ENCODE data around the gene PRDM13. TPM values are rescaled to one million over a fixed set of nuclear protein-coding genes. Genes with fewer than 3 reads are reported as not detected.
A peak's percentile ranks its signal among the peaks of the same experiment; 100 is the strongest.

PRDM13 gene
- total and polyA plus RNA-seq, 4 experiments from 2014 or later, result not detected

DNA sequence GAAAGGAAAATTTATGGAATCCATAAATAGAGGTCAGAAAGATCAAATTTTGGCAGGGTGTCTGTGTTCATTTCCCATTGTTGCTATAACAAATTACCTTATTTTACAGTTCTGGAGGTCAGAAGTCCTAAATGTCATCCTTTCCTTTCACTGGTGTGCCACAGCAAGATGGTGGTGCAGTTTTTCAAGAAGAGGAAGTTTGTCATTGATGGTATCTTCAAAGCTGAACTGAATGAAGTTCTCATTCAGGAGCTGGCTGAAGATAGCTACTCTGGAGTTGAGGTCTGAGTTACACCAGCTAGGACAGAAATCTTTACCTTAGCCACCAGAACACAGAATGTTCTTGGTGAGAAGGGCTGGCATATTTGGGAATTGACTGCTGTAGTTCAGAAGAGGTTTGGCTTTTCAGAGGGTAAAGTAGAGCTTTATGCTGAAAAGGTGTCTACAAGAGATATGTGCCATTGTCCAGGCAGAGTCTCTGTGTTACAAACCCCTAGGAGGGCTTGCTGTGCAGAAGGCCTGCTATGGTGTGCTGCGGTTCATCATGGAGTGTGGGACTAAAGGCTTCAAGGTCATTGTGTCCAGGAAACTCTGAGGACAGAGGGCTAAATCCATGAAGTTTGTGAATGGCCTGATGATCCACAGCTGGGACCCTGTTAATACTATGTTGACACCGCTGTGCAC lies 30.9 kb upstream of the PRDM13 start:
- Histone ChIP-seq H3K27me3 (ENCODE audit: insufficient read depth, low read length) (no peaks in the 10 kb centered on the region), H3K4me3 (ENCODE audit: low read length in 2 of 2) (no peak overlapping the region), H3K36me3 (ENCODE audit: insufficient read depth, low read length) (no peaks in the 10 kb centered on the region), H3K4me1 (ENCODE audit: insufficient read depth, low read length) (no peaks in the 10 kb centered on the region), H3K9me3 (ENCODE audit: control insufficient read depth in 1 of 2, low read length in 2 of 2) (no peaks in the 10 kb centered on the region), H3K27ac (ENCODE audit: low read depth, low read length) (no peak overlapping the region)
- POLR2A ChIA-PET (ENCODE audit: partially characterized antibody), result interaction anchor here (1.3 kb wide), 1 partner anchor 13 kb away, joined by 4 read pairs; no protein-coding TSS in a partner anchor
- Mint-ChIP-seq H3K4me3 (peak overlapping the region in 1 of 8 donors; percentile 14), H3K4me1 (peaks cover 5 to 18% (median 6%) of the 10 kb centered on the region in 4 donors), H3K36me3 (no peaks in the 10 kb centered on the region), H3K27me3 (peaks cover 8 to 14% of the 10 kb centered on the region in 2 donors), H3K9me3 (no peaks in the 10 kb centered on the region), H3K27ac (no peak overlapping the region)
- DNase-seq, result no peak
- intact Hi-C loops (cut with micrococcal nuclease), result no loop called here
- CTCF ChIA-PET (ENCODE audit: partially characterized antibody), result no interaction called here

DNA sequence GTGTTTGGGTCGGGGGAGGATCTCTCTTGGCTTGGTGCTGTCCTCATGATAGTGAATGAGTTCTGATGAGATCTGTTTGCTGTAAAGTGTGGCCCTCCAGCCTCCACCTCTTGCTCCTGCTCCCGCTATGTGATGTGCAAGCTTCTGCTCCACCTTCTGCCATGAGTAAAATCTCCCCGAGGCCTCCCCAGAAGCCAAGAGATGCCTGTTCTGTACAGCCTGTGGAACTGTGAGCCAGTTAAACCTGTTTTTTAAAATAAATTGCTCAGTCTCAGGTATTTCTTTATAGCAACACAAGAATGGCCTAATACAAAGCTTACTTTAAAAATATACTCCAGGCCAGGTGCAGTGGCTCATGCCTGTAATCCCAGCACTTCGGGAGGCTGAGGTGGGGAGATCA lies 26.9 kb upstream of the PRDM13 start:
- Histone ChIP-seq H3K4me1 (ENCODE audit: insufficient read depth, low read length) (no peaks in the 10 kb centered on the region), H3K9me3 (ENCODE audit: control insufficient read depth in 1 of 2, low read length in 2 of 2) (no peaks in the 10 kb centered on the region), H3K27me3 (ENCODE audit: insufficient read depth, low read length) (no peaks in the 10 kb centered on the region), H3K27ac (ENCODE audit: low read depth, low read length) (no peak overlapping the region), H3K4me3 (ENCODE audit: low read length in 2 of 2) (no peak overlapping the region), H3K36me3 (ENCODE audit: insufficient read depth, low read length) (no peaks in the 10 kb centered on the region)
- Mint-ChIP-seq H3K36me3 (no peaks in the 10 kb centered on the region), H3K4me3 (no peak overlapping the region), H3K4me1 (peaks cover 0 to 8% (median 2%) of the 10 kb centered on the region in 4 donors), H3K27me3 (peaks cover 18 to 30% of the 10 kb centered on the region in 2 donors), H3K9me3 (no peaks in the 10 kb centered on the region), H3K27ac (no peak overlapping the region)
- POLR2A ChIA-PET (ENCODE audit: partially characterized antibody), result no interaction called here
- CTCF ChIA-PET (ENCODE audit: partially characterized antibody), result no interaction called here
- no peak for DNase-seq
- intact Hi-C loops (cut with micrococcal nuclease), result no loop called here

DNA sequence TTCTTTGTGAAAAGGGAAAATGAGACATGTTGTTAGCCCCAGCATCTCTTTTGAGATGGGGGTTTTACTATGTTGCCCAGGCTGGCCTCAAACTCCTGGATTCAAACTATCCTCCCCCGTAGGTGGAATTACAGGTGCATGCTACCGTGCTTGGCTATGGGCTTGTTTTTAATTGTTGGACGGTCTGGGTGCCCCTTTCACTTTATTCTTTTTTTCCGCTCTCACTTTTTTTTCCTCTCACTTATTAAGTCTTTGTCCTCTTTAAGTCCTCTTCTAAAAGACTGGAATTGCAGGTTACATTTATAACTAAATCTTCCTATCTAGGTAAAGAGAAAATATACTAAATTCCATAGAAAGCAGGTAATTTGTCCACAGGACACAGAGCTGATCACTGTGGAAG lies 18.8 kb upstream of the PRDM13 start:
- Mint-ChIP-seq H3K9me3 (peaks cover 0 to 2% (median 0%) of the 10 kb centered on the region in 8 donors), H3K36me3 (peaks cover 0 to 2% of the 10 kb centered on the region in 2 donors), H3K4me3 (peak overlapping the region in 2 of 8 donors; percentile 12 to 94), H3K27ac (no peak overlapping the region), H3K27me3 (peaks cover 37 to 39% of the 10 kb centered on the region in 2 donors), H3K4me1 (peaks cover 20 to 45% (median 28%) of the 10 kb centered on the region in 4 donors)
- CTCF ChIA-PET (ENCODE audit: partially characterized antibody), result interaction anchor here (0.6 to 3.5 kb wide), 11 partner anchors 12 to 163 kb away, joined by 3 to 37 read pairs (median 5); partner anchors contain the start of gene CCNC
- Histone ChIP-seq H3K27me3 (ENCODE audit: insufficient read depth, low read length) (peaks cover 35% of the 10 kb centered on the region), H3K27ac (ENCODE audit: low read depth, low read length) (no peak overlapping the region), H3K4me3 (ENCODE audit: low read length in 2 of 2) (no peak overlapping the region), H3K9me3 (ENCODE audit: control insufficient read depth in 1 of 2, low read length in 2 of 2) (no peaks in the 10 kb centered on the region), H3K4me1 (ENCODE audit: insufficient read depth, low read length) (peaks cover 37% of the 10 kb centered on the region), H3K36me3 (ENCODE audit: insufficient read depth, low read length) (no peaks in the 10 kb centered on the region)
- intact Hi-C loops (cut with micrococcal nuclease), result loop anchor here (1.0 to 2.0 kb wide), 3 partner anchors 67 to 511 kb away; no protein-coding TSS in a partner anchor
- DNase-seq, result no peak
- POLR2A ChIA-PET (ENCODE audit: partially characterized antibody), result no interaction called here

- POLR2A ChIA-PET (ENCODE audit: partially characterized antibody), result interaction anchor here (0.8 to 1.8 kb wide), 8 partner anchors 13 to 158 kb away, joined by 3 to 12 read pairs (median 4); partner anchors contain the start of gene CCNC
- peak; percentile 59 to 65 (median 61) for DNase-seq
- peaks cover 39 to 40% of the 10 kb centered on the region in 2 donors for H3K27me3 Mint-ChIP-seq
- Histone ChIP-seq H3K9me3 (ENCODE audit: control insufficient read depth in 1 of 2, low read length in 2 of 2) (no peaks in the 10 kb centered on the region), H3K27me3 (ENCODE audit: insufficient read depth, low read length) (peaks cover 36% of the 10 kb centered on the region), H3K36me3 (ENCODE audit: insufficient read depth, low read length) (no peaks in the 10 kb centered on the region), H3K4me1 (ENCODE audit: insufficient read depth, low read length) (peaks cover 37% of the 10 kb centered on the region), H3K27ac (ENCODE audit: low read depth, low read length) (no peak overlapping the region), H3K4me3 (ENCODE audit: low read length in 2 of 2) (peak overlapping the region; percentile 42 to 66)
- intact Hi-C loops (cut with micrococcal nuclease), result loop anchor here (1.0 to 2.0 kb wide), 3 partner anchors 68 to 510 kb away; no protein-coding TSS in a partner anchor
- peak overlapping the region; percentile 87 to 94 (median 90) for H3K4me3 Mint-ChIP-seq
- peak overlapping the region in 2 of 7 donors; percentile 43 to 79 for H3K27ac Mint-ChIP-seq
- H3K36me3 Mint-ChIP-seq, result peaks cover 0 to 2% of the 10 kb centered on the region in 2 donors
- H3K9me3 Mint-ChIP-seq, result peaks cover 0 to 4% (median 0%) of the 10 kb centered on the region in 8 donors
- CTCF ChIA-PET (ENCODE audit: partially characterized antibody), result interaction anchor here (0.8 to 3.5 kb wide), 18 partner anchors 11 to 413 kb away, joined by 3 to 37 read pairs (median 4); partner anchors contain the start of gene CCNC
- peaks cover 20 to 45% (median 28%) of the 10 kb centered on the region in 4 donors for H3K4me1 Mint-ChIP-seq
Observed at GRCh38 chr6:99588618-99589289, 17.9 kb upstream of the PRDM13 start.

DNA sequence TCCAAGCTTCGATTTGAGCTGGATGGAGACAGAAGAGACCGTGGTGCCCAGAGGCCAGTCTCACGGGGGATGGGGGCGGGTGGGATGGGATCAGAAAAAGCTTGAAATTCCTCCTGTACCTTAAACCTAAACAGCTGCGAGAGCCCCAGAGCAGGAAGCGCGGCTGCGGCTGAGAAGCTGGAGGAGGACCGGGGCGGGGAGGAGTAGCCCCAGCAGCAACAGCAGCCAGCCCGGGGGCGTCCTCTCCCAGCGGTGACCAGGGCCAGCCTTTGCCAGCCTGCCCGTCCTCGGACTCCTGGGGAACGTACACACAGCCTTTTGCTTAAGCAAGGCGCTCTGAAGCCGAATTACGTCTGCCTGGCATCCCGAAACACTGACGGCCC lies 17.4 kb upstream of the PRDM13 start:
- H3K9me3 Mint-ChIP-seq, result peaks cover 0 to 4% (median 0%) of the 10 kb centered on the region in 8 donors
- DNase-seq, result no peak
- H3K4me1 Mint-ChIP-seq, result peaks cover 20 to 45% (median 28%) of the 10 kb centered on the region in 4 donors
- peak overlapping the region in 1 of 2 donors; percentile 66 for H3K4me3 ChIP-seq (ENCODE audit: low read length in 2 of 2)
- no peaks in the 10 kb centered on the region for H3K36me3 ChIP-seq (ENCODE audit: insufficient read depth, low read length)
- intact Hi-C loops (cut with micrococcal nuclease), result loop anchor here (2.0 kb wide), 2 partner anchors 68 to 510 kb away; no protein-coding TSS in a partner anchor
- POLR2A ChIA-PET (ENCODE audit: partially characterized antibody), result interaction anchor here (0.8 to 1.8 kb wide), 8 partner anchors 12 to 157 kb away, joined by 3 to 12 read pairs (median 4); partner anchors contain the start of gene CCNC
- peaks cover 36% of the 10 kb centered on the region for H3K27me3 ChIP-seq (ENCODE audit: insufficient read depth, low read length)
- H3K9me3 ChIP-seq (ENCODE audit: control insufficient read depth in 1 of 2, low read length in 2 of 2), result no peaks in the 10 kb centered on the region
- peak overlapping the region in 1 of 7 donors; percentile 79 for H3K27ac Mint-ChIP-seq
- CTCF ChIA-PET (ENCODE audit: partially characterized antibody), result interaction anchor here (1.0 to 3.5 kb wide), 12 partner anchors 14 to 413 kb away, joined by 3 to 37 read pairs (median 4); partner anchors contain the start of gene CCNC
- peaks cover 37% of the 10 kb centered on the region for H3K4me1 ChIP-seq (ENCODE audit: insufficient read depth, low read length)
- no peak overlapping the region for H3K27ac ChIP-seq (ENCODE audit: low read depth, low read length)
- H3K36me3 Mint-ChIP-seq, result peaks cover 0 to 2% of the 10 kb centered on the region in 2 donors
- peak overlapping the region; percentile 87 to 94 (median 90) for H3K4me3 Mint-ChIP-seq
- peaks cover 42 to 43% of the 10 kb centered on the region in 2 donors for H3K27me3 Mint-ChIP-seq

DNA sequence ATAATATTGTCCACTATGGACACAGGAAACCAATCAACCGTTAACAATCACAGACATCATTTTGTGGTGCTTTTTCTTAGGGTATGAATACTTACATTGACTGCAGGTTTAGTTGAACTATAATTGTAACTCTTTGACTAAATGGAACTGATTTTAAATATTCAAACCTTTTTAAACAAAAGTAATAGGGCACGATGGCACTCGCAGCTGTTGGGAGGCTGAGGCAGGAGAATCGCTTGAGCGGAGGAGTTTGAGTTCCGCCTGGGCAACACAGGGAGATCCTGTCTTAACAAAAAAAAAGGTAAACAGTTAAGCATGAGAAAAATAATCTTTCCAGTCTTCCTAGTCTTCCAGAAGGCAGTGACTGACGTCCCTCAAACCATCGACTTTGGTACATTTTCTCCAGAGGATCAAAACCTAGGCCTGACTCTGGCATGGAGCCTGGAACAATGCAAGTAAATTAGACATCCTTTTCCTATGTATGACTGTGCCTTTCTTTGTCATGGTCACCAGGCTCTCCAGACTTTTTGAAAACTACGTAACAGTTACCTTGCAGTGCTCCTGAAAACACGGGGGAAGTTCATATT lies 16.6 kb upstream of the PRDM13 start:
- Mint-ChIP-seq H3K4me3 (peak overlapping the region; percentile 43 to 92 (median 89)), H3K27me3 (peaks cover 43 to 44% of the 10 kb centered on the region in 2 donors), H3K27ac (no peak overlapping the region), H3K4me1 (peaks cover 20 to 45% (median 28%) of the 10 kb centered on the region in 4 donors), H3K36me3 (peaks cover 0 to 2% of the 10 kb centered on the region in 2 donors), H3K9me3 (peaks cover 0 to 7% (median 4%) of the 10 kb centered on the region in 8 donors)
- POLR2A ChIA-PET (ENCODE audit: partially characterized antibody), result interaction anchor here (0.9 to 1.8 kb wide), 8 partner anchors 17 to 94 kb away, joined by 3 to 12 read pairs (median 4); partner anchors contain the start of gene CCNC
- CTCF ChIA-PET (ENCODE audit: partially characterized antibody), result interaction anchor here (1.8 to 3.5 kb wide), 4 partner anchors 19 to 233 kb away, joined by 6 to 37 read pairs (median 15); partner anchors contain the start of gene CCNC
- no peak for DNase-seq
- Histone ChIP-seq H3K4me3 (ENCODE audit: low read length in 2 of 2) (no peak overlapping the region), H3K36me3 (ENCODE audit: insufficient read depth, low read length) (no peaks in the 10 kb centered on the region), H3K27me3 (ENCODE audit: insufficient read depth, low read length) (peaks cover 36% of the 10 kb centered on the region), H3K27ac (ENCODE audit: low read depth, low read length) (no peak overlapping the region), H3K9me3 (ENCODE audit: control insufficient read depth in 1 of 2, low read length in 2 of 2) (no peaks in the 10 kb centered on the region), H3K4me1 (ENCODE audit: insufficient read depth, low read length) (peaks cover 37% of the 10 kb centered on the region)
- intact Hi-C loops (cut with micrococcal nuclease), result loop anchor here (1.0 to 2.0 kb wide), 3 partner anchors 12 to 509 kb away; no protein-coding TSS in a partner anchor

Measured in CD4-positive, alpha-beta memory T cell (primary cell).